Small intestine (tissue), 7 donors: Measurements from ENCODE around the gene DENND11. TPM values are rescaled to one million over a fixed set of nuclear protein-coding genes. Genes with fewer than 3 reads are reported as not detected.
A peak's percentile ranks its signal among the peaks of the same experiment; 100 is the strongest.

Experiments
- DNase-seq, 2 donors: peaks; one replicate each; pipeline versions ENCODE4 v3.0.0 to v3.0.0-alpha.2; 2013
- FAIRE-seq: peaks from 2 replicates; lab custom pipeline; 2012; peaks lifted over from hg19 to GRCh38; lab: Jason Lieb, UNC
- H3K27ac ChIP-seq, 3 donors: one replicate each; pipeline ENCODE4 v1.5.1; 2013; ENCODE audit warnings: low read length in 2 of 3, mild to moderate bottlenecking in 2 of 3, control low read depth in 1 of 3, inconsistent platforms in 1 of 3, low read depth in 1 of 3, moderate library complexity in 1 of 3
- H3K27me3 ChIP-seq, 3 donors: one replicate each; pipeline ENCODE4 v1.6.1; 2013; ENCODE audit warnings: low read length in 3 of 3, inconsistent platforms in 1 of 3; ENCODE audit not compliant: control insufficient read depth in 3 of 3, insufficient read depth in 3 of 3
- H3K36me3 ChIP-seq, 3 donors: one replicate each; pipeline ENCODE4 v1.6.1; 2013; ENCODE audit warnings: low read length in 3 of 3, inconsistent platforms in 1 of 3, low read depth in 1 of 3, mild to moderate bottlenecking in 1 of 3, moderate library complexity in 1 of 3; ENCODE audit not compliant: control insufficient read depth in 3 of 3, insufficient read depth in 2 of 3
- H3K4me1 ChIP-seq, 3 donors: one replicate each; pipeline ENCODE4 v1.6.1; 2013; ENCODE audit warnings: low read length in 2 of 3, inconsistent platforms in 1 of 3, low read depth in 1 of 3, mild to moderate bottlenecking in 1 of 3, moderate library complexity in 1 of 3; ENCODE audit not compliant: control insufficient read depth in 3 of 3, insufficient read depth in 2 of 3
- H3K4me3 ChIP-seq, 3 donors: one replicate each; pipeline ENCODE4 v1.5.1; 2013; ENCODE audit warnings: low read length in 3 of 3, control low read depth in 1 of 3, inconsistent platforms in 1 of 3, low read depth in 1 of 3, mild to moderate bottlenecking in 1 of 3, moderate library complexity in 1 of 3
- H3K9me3 ChIP-seq, 2 donors: one replicate each; pipeline ENCODE4 v1.6.1; 2013; ENCODE audit warnings: low read depth in 1 of 2, low read length in 1 of 2; ENCODE audit not compliant: control insufficient read depth in 2 of 2, insufficient read depth in 1 of 2
- WGBS, 3 donors: extraction: QIAGEN DNeasy Blood & Tissue Kit; methylation state at CpG; one replicate each; pipeline ENCODE4 v1.1.7; 2013; 5-methylcytosine and 5-hydroxymethylcytosine counted together
- polyA plus RNA-seq, 4 donors: library from polyadenylated mRNA; stranded (reverse) in 3 of 4; unstranded in 1 of 4; fragments of 200-250 nt in 3 of 4; fragments of 120-200 nt in 1 of 4; gene quantifications; one replicate each; pipeline versions ENCODE4 v1.2.1 to v1.2.3, GENCODE V29; 2013
- donor health status: healthy with polysubstance abuse.
- donor health status: control.
- donor health status: control.
- donor health status: Bipolar disorder and iron deficiency.
- donor health status: healthy.

Gene DENND11
- polyA plus RNA-seq, 4 donors, result 3.8 to 54.6 (median 7.1) TPM

GRCh38 chr7:141686074-141686473 lies 15.9 kb downstream of the DENND11 start:
- no peak overlapping the region for H3K27ac ChIP-seq
- no peaks in the 10 kb centered on the region for H3K9me3 ChIP-seq
- no peak overlapping the region for H3K4me3 ChIP-seq
- no peak for FAIRE-seq
- WGBS, 3 donors, result 90 to 91% (median 91%) methylated on average over 3 of the region's 3 CpGs
- H3K36me3 ChIP-seq, result peaks cover 2 to 22% (median 8%) of the 10 kb centered on the region in 3 donors
- DNase-seq, result no peak
- H3K27me3 ChIP-seq, result no peaks in the 10 kb centered on the region
- peaks cover 0 to 4% (median 0%) of the 10 kb centered on the region in 3 donors for H3K4me1 ChIP-seq

- no peak overlapping the region for H3K27ac ChIP-seq
- H3K4me1 ChIP-seq, result peaks cover 0 to 4% (median 0%) of the 10 kb centered on the region in 3 donors
- H3K27me3 ChIP-seq, result no peaks in the 10 kb centered on the region
- no peaks in the 10 kb centered on the region for H3K9me3 ChIP-seq
- DNase-seq (no peak), FAIRE-seq (no peak)
- H3K36me3 ChIP-seq, result peaks cover 2 to 21% (median 8%) of the 10 kb centered on the region in 3 donors
- 90 to 94% (median 93%) methylated on average over 27 of the region's 27 CpGs for WGBS, 3 donors
- H3K4me3 ChIP-seq, result no peak overlapping the region
These were observed 16.5 kb downstream of the DENND11 start for GRCh38 chr7:141685285-141686023.

DNA sequence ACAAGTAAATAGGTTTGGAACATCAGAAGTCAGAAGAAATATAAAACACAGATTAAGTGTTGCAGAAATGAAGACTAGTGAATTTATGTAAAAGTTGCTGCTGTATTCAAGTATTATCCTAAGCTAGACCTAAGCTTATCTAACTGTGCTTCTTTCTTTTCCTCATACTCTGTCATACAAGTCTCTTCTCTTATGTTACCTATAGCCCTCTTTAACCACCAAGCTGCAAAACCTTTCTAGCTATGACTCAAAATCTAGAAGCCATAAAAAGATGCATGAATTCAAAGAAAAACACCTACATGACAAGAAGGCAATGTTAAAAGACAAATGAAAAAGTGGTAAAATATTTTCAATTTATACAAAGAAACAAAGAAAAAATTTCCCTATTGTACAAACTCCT lies 23.0 kb downstream of the DENND11 start:
- Histone ChIP-seq H3K4me3 (no peak overlapping the region), H3K9me3 (no peaks in the 10 kb centered on the region), H3K36me3 (peaks cover 0 to 16% (median 3%) of the 10 kb centered on the region in 3 donors), H3K27me3 (no peaks in the 10 kb centered on the region), H3K27ac (no peak overlapping the region), H3K4me1 (no peaks in the 10 kb centered on the region)
- no peak for DNase-seq
- no peak for FAIRE-seq

GRCh38 chr7:141676618-141677017 lies 25.3 kb downstream of the DENND11 start:
- Histone ChIP-seq H3K9me3 (peaks cover 0 to 3% of the 10 kb centered on the region in 2 donors), H3K27ac (no peak overlapping the region), H3K27me3 (no peaks in the 10 kb centered on the region), H3K36me3 (peaks cover 0 to 15% (median 0%) of the 10 kb centered on the region in 3 donors), H3K4me1 (peaks cover 0 to 3% (median 0%) of the 10 kb centered on the region in 3 donors), H3K4me3 (no peak overlapping the region)
- 81 to 90% (median 90%) methylated on average over 3 of the region's 3 CpGs for WGBS, 3 donors
- DNase-seq (no peak), FAIRE-seq (no peak)

- DNase-seq (no peak), FAIRE-seq (peak; percentile 15)
- Histone ChIP-seq H3K36me3 (peaks cover 0 to 17% (median 0%) of the 10 kb centered on the region in 3 donors), H3K27me3 (no peaks in the 10 kb centered on the region), H3K9me3 (peaks cover 0 to 3% of the 10 kb centered on the region in 2 donors), H3K4me1 (peaks cover 0 to 4% (median 0%) of the 10 kb centered on the region in 3 donors), H3K4me3 (no peak overlapping the region), H3K27ac (no peak overlapping the region)
- WGBS, 3 donors, result 87 to 93% (median 88%) methylated on average over 6 of the region's 6 CpGs
These were observed 26.3 kb downstream of the DENND11 start for GRCh38 chr7:141675436-141676215.

GRCh38 chr7:141674702-141675101 lies 27.3 kb downstream of the DENND11 start:
- DNase-seq (no peak), FAIRE-seq (no peak)
- Histone ChIP-seq H3K4me3 (no peak overlapping the region), H3K4me1 (peaks cover 0 to 4% (median 0%) of the 10 kb centered on the region in 3 donors), H3K9me3 (peaks cover 0 to 3% of the 10 kb centered on the region in 2 donors), H3K36me3 (peaks cover 0 to 18% (median 0%) of the 10 kb centered on the region in 3 donors), H3K27me3 (no peaks in the 10 kb centered on the region), H3K27ac (peak overlapping the region in 1 of 3 donors; percentile 23)
- 76 to 79% (median 76%) methylated on average over 4 of the region's 4 CpGs for WGBS, 3 donors

DNA sequence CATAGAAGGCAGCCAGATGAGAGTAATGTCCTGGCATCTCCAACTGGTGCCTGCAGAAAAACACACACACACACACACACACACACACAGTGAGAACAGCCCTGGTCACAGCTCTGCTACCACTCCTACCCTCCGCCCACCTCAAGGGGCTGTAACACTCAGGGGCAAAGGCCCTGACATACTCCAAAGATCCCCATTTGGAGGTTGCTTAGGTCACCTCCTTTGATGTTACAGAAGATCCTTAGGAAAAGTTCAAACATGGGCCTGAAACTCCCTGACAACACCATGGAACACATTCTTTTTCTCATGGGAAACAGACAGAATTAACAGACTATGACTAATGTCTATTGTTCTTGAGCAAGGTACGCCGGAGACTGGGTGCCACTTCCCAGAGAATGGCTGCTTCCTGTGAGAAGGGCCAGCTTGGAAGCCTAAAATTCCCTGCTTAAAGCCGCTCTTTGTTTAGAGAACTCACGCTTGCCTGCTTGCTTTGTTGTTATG lies 27.7 kb downstream of the DENND11 start:
- Histone ChIP-seq H3K27me3 (no peaks in the 10 kb centered on the region), H3K9me3 (peaks cover 0 to 3% of the 10 kb centered on the region in 2 donors), H3K36me3 (peaks cover 0 to 20% (median 0%) of the 10 kb centered on the region in 3 donors), H3K4me1 (peaks cover 0 to 4% (median 0%) of the 10 kb centered on the region in 3 donors), H3K27ac (peak overlapping the region in 1 of 3 donors; percentile 42), H3K4me3 (no peak overlapping the region)
- no peak for DNase-seq
- no peak for FAIRE-seq
- 86 to 98% (median 92%) methylated on average over 5 of the region's 5 CpGs for WGBS, 3 donors

GRCh38 chr7:141673346-141673745 lies 28.6 kb downstream of the DENND11 start:
- Histone ChIP-seq H3K4me1 (peaks cover 0 to 4% (median 0%) of the 10 kb centered on the region in 3 donors), H3K27ac (no peak overlapping the region), H3K4me3 (no peak overlapping the region), H3K9me3 (peaks cover 0 to 3% of the 10 kb centered on the region in 2 donors), H3K36me3 (peaks cover 0 to 28% (median 0%) of the 10 kb centered on the region in 3 donors), H3K27me3 (no peaks in the 10 kb centered on the region)
- no peak for DNase-seq
- no peak for FAIRE-seq
- WGBS, 3 donors, result 91 to 97% (median 92%) methylated on average over 3 of the region's 3 CpGs
